ENCODE data around the gene TBL3.
"Not testable (repeated sequence)": the region's sequence is repeated elsewhere in the genome, so short reads cannot be mapped to it uniquely, and the experiment has no call there.

TBL3 gene

GRCh38 chr16:1942810-1943726, 28.8 kb upstream of the TBL3 start, which contains the start of gene MSRB1:
TSS of gene MSRB1 (minus strand) at chr16:1943199. CDS start at chr16:1943156, 43 bp downstream.
- peak; percentile 100 for DNase-seq
- peak; percentile 97 for ATAC-seq

- DNase-seq (no peak), ATAC-seq (no peak)
Measured at GRCh38 chr16:1944612-1945199, 27.1 kb upstream of the TBL3 start.

GRCh38 chr16:1945559-1946391, 26.1 kb upstream of the TBL3 start:
- no peak for ATAC-seq
- no peak for DNase-seq

GRCh38 chr16:1946495-1947368, 25.1 kb upstream of the TBL3 start:
- ATAC-seq (no peak), DNase-seq (no peak)

GRCh38 chr16:1947369-1947670, 24.5 kb upstream of the TBL3 start:
- no peak for ATAC-seq
- no peak for DNase-seq

GRCh38 chr16:1949507-1949906, 22.3 kb upstream of the TBL3 start:
- DNase-seq (no peak), ATAC-seq (no peak)

- ATAC-seq (no peak), DNase-seq (no peak)
Measured at GRCh38 chr16:1950047-1950446, 21.8 kb upstream of the TBL3 start.

GRCh38 chr16:1950559-1950958, 21.3 kb upstream of the TBL3 start:
- no peak for DNase-seq
- no peak for ATAC-seq

- DNase-seq (no peak), ATAC-seq (no peak)
Measured at GRCh38 chr16:1953734-1954133, 18.1 kb upstream of the TBL3 start.

GRCh38 chr16:1957434-1958142, 14.3 kb upstream of the TBL3 start:
- DNase-seq, ATAC-seq: not testable (repeated sequence)

GRCh38 chr16:1958143-1958491, 13.7 kb upstream of the TBL3 start:
- not testable (repeated sequence) for DNase-seq, ATAC-seq

- no peak for ATAC-seq
- no peak for DNase-seq
Measured at GRCh38 chr16:1958715-1959268, 13.1 kb upstream of the TBL3 start.

GRCh38 chr16:1959269-1960039, 12.4 kb upstream of the TBL3 start, which contains the start of gene NDUFB10:
TSS of gene NDUFB10 (plus strand) at chr16:1959538. CDS start at chr16:1959625, 87 bp downstream.
- peak; percentile 97 for DNase-seq
- peak; percentile 75 for ATAC-seq

- peak; percentile 21 for ATAC-seq
- DNase-seq: peak; percentile 67
Measured at GRCh38 chr16:1960665-1961630, 10.9 kb upstream of the TBL3 start.

- ATAC-seq (no peak), DNase-seq (peak; percentile 49)
Measured at GRCh38 chr16:1961651-1962067, 10.2 kb upstream of the TBL3 start.

- not testable (repeated sequence) for DNase-seq, ATAC-seq
Measured at GRCh38 chr16:1962161-1963153, 9.4 kb upstream of the TBL3 start.

GRCh38 chr16:1963806-1964505, 7.9 kb upstream of the TBL3 start:
- ATAC-seq: peak; percentile 0
- DNase-seq: peak; percentile 43
